GM23338 (cell line): ENCODE results near the gene SARS2. TPM values are rescaled to one million over a fixed set of nuclear protein-coding genes. Genes with fewer than 3 reads are reported as not detected.

Experiments used
- ATAC-seq: fragments of 200-7000 bp; cut with Tn5 transposase; 3 replicates; pipeline ENCODE4 v1.9.1; 2020
- DNase-seq: peaks from one replicate; pipeline ENCODE4 v3.0.0-alpha.2; 2015; ENCODE audit warnings: low spot score
- H2AFZ ChIP-seq: fragments of 200-600 bp; sonication (generic); 2 replicates; pipeline ENCODE4 v1.8.0; 2016; ENCODE audit warnings: antibody characterized with exemption, mild to moderate bottlenecking, moderate library complexity
- H3F3A ChIP-seq: fragments of 200-600 bp; sonication (generic); replicated peaks from 2 replicates; pipeline ENCODE4 v1.8.0; 2017; ENCODE audit warnings: antibody characterized with exemption, mixed run types, low read depth
- H3K27ac ChIP-seq: fragments of 200-600 bp; sonication (generic); 2 replicates; pipeline ENCODE4 v1.6.1; 2016; ENCODE audit warnings: low read depth
- H3K27me3 ChIP-seq: fragments of 200-600 bp; sonication (generic); 2 replicates; pipeline ENCODE4 v1.8.0; 2016; ENCODE audit warnings: mild to moderate bottlenecking, mixed run types, moderate library complexity; ENCODE audit not compliant: insufficient read depth
- H3K36me3 ChIP-seq: fragments of 200-600 bp; sonication (generic); 2 replicates; pipeline ENCODE4 v1.8.0; 2016; ENCODE audit warnings: mild to moderate bottlenecking; ENCODE audit not compliant: insufficient read depth
- H3K4me1 ChIP-seq: fragments of 200-600 bp; sonication (generic); 2 replicates; pipeline ENCODE4 v1.8.0; 2016; ENCODE audit warnings: mild to moderate bottlenecking, moderate library complexity; ENCODE audit not compliant: insufficient read depth
- H3K4me2 ChIP-seq: fragments of 200-600 bp; sonication (generic); 2 replicates; pipeline ENCODE4 v1.7.1; 2017; ENCODE audit warnings: mixed run types
- H3K4me3 ChIP-seq: fragments of 200-600 bp; sonication (generic); 2 replicates; pipeline ENCODE4 v1.6.1; 2016; ENCODE audit warnings: mixed run types
- H3K79me2 ChIP-seq: fragments of 200-600 bp; sonication (generic); replicated peaks from 2 replicates; pipeline ENCODE4 v1.8.0; 2017; ENCODE audit warnings: mild to moderate bottlenecking; ENCODE audit not compliant: insufficient read depth
- H3K9me2 ChIP-seq: fragments of 200-600 bp; sonication (generic); 2 replicates; pipeline ENCODE4 v1.8.0; 2017; ENCODE audit not compliant: insufficient read depth
- H4K20me1 ChIP-seq: fragments of 200-600 bp; sonication (generic); replicated peaks from 2 replicates; pipeline ENCODE4 v1.8.0; 2017; ENCODE audit warnings: mild to moderate bottlenecking; ENCODE audit not compliant: insufficient read depth
- H3K27ac Mint-ChIP-seq: 2 replicates; pipeline ENCODE4 v1.8.0; 2020; ENCODE audit warnings: inconsistent platforms, mild to moderate bottlenecking, moderate library complexity, mixed read lengths
- H3K27me3 Mint-ChIP-seq: 3 replicates; pipeline ENCODE4 v1.8.0; 2022; ENCODE audit warnings: low read depth, mild to moderate bottlenecking, moderate library complexity, mixed read lengths, inconsistent platforms; ENCODE audit not compliant: insufficient read depth, poor library complexity
- H3K36me3 Mint-ChIP-seq: 3 replicates; pipeline ENCODE4 v1.8.0; 2021; ENCODE audit warnings: low read depth, mild to moderate bottlenecking, inconsistent platforms, moderate library complexity, mixed read lengths
- H3K4me1 Mint-ChIP-seq: 3 replicates; pipeline ENCODE4 v1.8.0; 2020; ENCODE audit warnings: mild to moderate bottlenecking, inconsistent platforms, mixed read lengths
- H3K4me3 Mint-ChIP-seq: 3 replicates; pipeline ENCODE4 v1.8.0; 2021; ENCODE audit warnings: moderate library complexity, mild to moderate bottlenecking, inconsistent platforms, mixed read lengths
- H3K9me3 Mint-ChIP-seq: 3 replicates; pipeline ENCODE4 v1.8.0; 2020; ENCODE audit warnings: moderate library complexity, mild to moderate bottlenecking, inconsistent platforms, mixed read lengths
- CREB1 ChIP-seq: fragments of 250-450 bp; sonication (Bioruptor Pico); IDR thresholded peaks from 2 replicates; pipeline ENCODE4 v1.5.0; 2020; ENCODE audit warnings: low read depth, mild to moderate bottlenecking, moderate library complexity
- EZH2 ChIP-seq: fragments of 200-600 bp; sonication (generic); IDR thresholded peaks from one replicate; pipeline ENCODE4 v1.8.0; 2017; ENCODE audit warnings: antibody characterized with exemption, mild to moderate bottlenecking, low read depth; ENCODE audit not compliant: unreplicated experiment
- JUNB ChIP-seq: IDR thresholded peaks from one replicate; pipeline ENCODE4 v1.6.1; 2016; ENCODE audit warnings: antibody characterized with exemption; ENCODE audit not compliant: unreplicated experiment
- POLR2AphosphoS5 ChIP-seq: IDR thresholded peaks from 2 replicates; pipeline ENCODE4 v1.6.1; 2016; ENCODE audit warnings: antibody characterized with exemption, low read depth
- ZNF331 ChIP-seq: fragments of 250-450 bp; sonication (Bioruptor Pico); IDR thresholded peaks from 2 replicates; pipeline ENCODE4 v1.5.0; 2020; ENCODE audit warnings: low read depth, mild to moderate bottlenecking, moderate library complexity
- polyA plus RNA-seq: library from polyadenylated mRNA; unstranded; fragments of >200 nt; fragmentation: Nextera tagmentation; extraction: Ambion mirVana; gene quantifications from 2 replicates; pipeline ENCODE4 v1.2.1, GENCODE V29; 2016
- total RNA-seq: library from RNA; depleted of rRNA; stranded (reverse); fragments of >200 nt; shearing (Covaris generic); gene quantifications from 2 replicates; pipeline ENCODE4 v1.2.3, GENCODE V29; 2014
- TF ChIP-seq, protein P1 (sequence below): IDR thresholded peaks from 2 replicates; pipeline ENCODE4 v1.6.1; 2016; ENCODE audit warnings: antibody characterized with exemption
- TF ChIP-seq, protein P2 (sequence below): IDR thresholded peaks from one replicate; pipeline ENCODE4 v1.6.1; 2018; ENCODE audit warnings: antibody characterized with exemption; ENCODE audit not compliant: unreplicated experiment
- TF ChIP-seq, protein P3 (sequence below), 2 experiments: fragments of 200-600 bp in 1 of 2; sonication (generic) in 1 of 2; conservative IDR thresholded peaks; 2 replicates each; pipeline versions ENCODE4 v1.5.1 to v1.6.1; 2016 to 2017; ENCODE audit warnings: antibody characterized with exemption in 2 of 2, low read depth in 2 of 2, mild to moderate bottlenecking in 2 of 2, moderate library complexity in 1 of 2

The SARS2 gene
- total and polyA plus RNA-seq, 2 experiments from 2014 or later = 70.6 to 75.7 TPM

DNA sequence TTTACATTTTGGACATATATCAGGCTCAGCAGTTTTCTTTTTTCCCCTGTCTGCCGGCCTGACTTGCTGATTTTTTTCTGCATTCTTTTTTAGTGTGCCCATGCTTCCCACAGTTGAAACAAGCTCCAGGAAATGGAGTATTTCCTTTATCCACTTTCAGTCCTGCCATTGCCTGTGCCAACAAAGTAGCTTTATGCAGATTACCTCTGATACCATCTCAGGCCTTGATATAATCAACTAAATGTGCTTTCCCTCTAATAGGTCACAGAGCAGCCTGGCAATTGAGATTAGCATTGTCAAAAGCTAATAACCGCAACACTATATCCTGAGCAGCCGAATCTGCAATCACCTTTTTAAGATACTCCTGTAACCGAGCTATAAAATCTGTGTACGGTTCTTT is 9.4 kb upstream of the SARS2 start (continued):
- TF ChIP-seq, protein P1, sequence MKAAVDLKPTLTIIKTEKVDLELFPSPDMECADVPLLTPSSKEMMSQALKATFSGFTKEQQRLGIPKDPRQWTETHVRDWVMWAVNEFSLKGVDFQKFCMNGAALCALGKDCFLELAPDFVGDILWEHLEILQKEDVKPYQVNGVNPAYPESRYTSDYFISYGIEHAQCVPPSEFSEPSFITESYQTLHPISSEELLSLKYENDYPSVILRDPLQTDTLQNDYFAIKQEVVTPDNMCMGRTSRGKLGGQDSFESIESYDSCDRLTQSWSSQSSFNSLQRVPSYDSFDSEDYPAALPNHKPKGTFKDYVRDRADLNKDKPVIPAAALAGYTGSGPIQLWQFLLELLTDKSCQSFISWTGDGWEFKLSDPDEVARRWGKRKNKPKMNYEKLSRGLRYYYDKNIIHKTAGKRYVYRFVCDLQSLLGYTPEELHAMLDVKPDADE = no peak
- TF ChIP-seq JUNB = no peak

DNA sequence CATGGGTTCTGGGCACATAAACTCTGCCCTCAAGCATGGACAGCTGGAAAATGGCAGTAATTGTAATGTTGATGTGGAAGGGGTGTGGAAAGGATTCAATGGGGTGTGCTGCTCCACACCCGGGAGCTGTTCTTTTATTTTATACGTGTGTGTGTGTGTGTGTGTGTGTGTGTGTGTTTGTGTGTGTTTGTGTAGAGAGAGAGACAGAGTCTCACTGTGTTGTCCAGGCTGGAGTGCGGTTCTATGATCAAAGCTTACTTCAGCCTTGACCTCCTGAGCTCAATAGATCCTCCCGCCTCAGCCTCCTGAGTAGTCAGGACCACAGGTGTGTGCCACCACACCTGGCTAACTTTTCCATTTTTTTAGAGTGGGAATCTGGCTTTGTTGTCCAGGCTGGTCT is 3.0 kb upstream of the SARS2 start:
- H4K20me1 ChIP-seq = peaks cover 4% of the 10 kb centered on the region; the same call in 1 of the 2 replicates
- Mint-ChIP-seq H3K36me3 (peaks cover 60% of the 10 kb centered on the region), H3K9me3 (peaks cover 32% of the 10 kb centered on the region), H3K4me1 (peaks cover 8% of the 10 kb centered on the region; the same call in 2 of the 3 replicates), H3K27me3 (peaks cover 6% of the 10 kb centered on the region), H3K27ac (no peak overlapping the region), H3K4me3 (no peak overlapping the region)
- no peaks in the 10 kb centered on the region for H3K27me3 ChIP-seq
- H3K36me3 ChIP-seq = peaks cover 10% of the 10 kb centered on the region; the same call in 1 of the 2 replicates
- no peak overlapping the region for H2AFZ ChIP-seq
- no peaks in the 10 kb centered on the region for H3K9me2 ChIP-seq
- H3K4me2 ChIP-seq = no peak overlapping the region
- H3K79me2 ChIP-seq = peaks cover 28% of the 10 kb centered on the region
- peaks cover 8% of the 10 kb centered on the region for H3K4me1 ChIP-seq
- DNase-seq (no peak), ATAC-seq (no peak)
- no peak for TF ChIP-seq CREB1 (CRISPR knock-in tag)
- TF ChIP-seq EZH2 = no peak
- no peak for TF ChIP-seq ZNF331 (CRISPR knock-in tag)
- no peak overlapping the region for H3K4me3 ChIP-seq
- peaks cover 4% of the 10 kb centered on the region; the same call in 1 of the 2 replicates for H3F3A ChIP-seq
- no peak overlapping the region for H3K27ac ChIP-seq

DNA sequence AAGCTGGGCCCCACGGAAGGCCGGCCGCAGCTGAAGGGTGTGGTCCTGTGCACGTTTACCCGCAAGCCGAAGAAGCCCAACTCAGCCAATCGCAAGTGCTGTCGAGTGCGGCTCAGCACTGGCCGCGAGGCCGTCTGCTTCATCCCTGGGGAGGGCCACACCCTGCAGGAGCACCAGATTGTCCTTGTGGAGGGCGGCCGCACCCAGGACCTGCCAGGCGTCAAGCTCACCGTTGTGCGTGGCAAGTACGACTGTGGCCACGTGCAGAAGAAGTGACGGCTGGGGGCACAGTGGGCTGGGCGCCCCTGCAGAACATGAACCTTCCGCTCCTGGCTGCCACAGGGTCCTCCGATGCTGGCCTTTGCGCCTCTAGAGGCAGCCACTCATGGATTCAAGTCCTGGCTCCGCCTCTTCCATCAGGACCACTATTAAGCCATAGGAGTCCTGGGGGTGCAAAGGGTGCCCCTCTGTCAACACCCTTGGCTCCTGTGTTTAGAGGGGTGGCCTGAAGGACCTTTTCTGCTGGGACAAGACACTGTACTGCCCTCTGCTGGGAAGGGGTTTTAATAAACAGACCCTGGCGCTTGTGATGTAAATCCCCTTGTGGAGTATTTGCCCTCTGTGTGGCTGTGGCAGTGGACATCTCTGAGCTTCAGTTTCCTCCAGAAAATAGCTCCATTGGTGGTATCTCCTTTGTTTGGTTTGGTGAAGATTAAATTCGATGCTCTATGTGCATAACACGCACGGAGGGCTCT is 2.0 kb upstream of the SARS2 start:
- H3F3A ChIP-seq = peaks cover 4% of the 10 kb centered on the region; the same call in 1 of the 2 replicates
- H3K9me3 Mint-ChIP-seq = peaks cover 32% of the 10 kb centered on the region
- TF ChIP-seq JUNB (no peak), CREB1 (CRISPR knock-in tag) (no peak), EZH2 (no peak), POLR2AphosphoS5 (no peak), ZNF331 (CRISPR knock-in tag) (no peak)
- TF ChIP-seq, protein P2, sequence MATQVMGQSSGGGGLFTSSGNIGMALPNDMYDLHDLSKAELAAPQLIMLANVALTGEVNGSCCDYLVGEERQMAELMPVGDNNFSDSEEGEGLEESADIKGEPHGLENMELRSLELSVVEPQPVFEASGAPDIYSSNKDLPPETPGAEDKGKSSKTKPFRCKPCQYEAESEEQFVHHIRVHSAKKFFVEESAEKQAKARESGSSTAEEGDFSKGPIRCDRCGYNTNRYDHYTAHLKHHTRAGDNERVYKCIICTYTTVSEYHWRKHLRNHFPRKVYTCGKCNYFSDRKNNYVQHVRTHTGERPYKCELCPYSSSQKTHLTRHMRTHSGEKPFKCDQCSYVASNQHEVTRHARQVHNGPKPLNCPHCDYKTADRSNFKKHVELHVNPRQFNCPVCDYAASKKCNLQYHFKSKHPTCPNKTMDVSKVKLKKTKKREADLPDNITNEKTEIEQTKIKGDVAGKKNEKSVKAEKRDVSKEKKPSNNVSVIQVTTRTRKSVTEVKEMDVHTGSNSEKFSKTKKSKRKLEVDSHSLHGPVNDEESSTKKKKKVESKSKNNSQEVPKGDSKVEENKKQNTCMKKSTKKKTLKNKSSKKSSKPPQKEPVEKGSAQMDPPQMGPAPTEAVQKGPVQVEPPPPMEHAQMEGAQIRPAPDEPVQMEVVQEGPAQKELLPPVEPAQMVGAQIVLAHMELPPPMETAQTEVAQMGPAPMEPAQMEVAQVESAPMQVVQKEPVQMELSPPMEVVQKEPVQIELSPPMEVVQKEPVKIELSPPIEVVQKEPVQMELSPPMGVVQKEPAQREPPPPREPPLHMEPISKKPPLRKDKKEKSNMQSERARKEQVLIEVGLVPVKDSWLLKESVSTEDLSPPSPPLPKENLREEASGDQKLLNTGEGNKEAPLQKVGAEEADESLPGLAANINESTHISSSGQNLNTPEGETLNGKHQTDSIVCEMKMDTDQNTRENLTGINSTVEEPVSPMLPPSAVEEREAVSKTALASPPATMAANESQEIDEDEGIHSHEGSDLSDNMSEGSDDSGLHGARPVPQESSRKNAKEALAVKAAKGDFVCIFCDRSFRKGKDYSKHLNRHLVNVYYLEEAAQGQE = no peak
- TF ChIP-seq, protein P3, sequence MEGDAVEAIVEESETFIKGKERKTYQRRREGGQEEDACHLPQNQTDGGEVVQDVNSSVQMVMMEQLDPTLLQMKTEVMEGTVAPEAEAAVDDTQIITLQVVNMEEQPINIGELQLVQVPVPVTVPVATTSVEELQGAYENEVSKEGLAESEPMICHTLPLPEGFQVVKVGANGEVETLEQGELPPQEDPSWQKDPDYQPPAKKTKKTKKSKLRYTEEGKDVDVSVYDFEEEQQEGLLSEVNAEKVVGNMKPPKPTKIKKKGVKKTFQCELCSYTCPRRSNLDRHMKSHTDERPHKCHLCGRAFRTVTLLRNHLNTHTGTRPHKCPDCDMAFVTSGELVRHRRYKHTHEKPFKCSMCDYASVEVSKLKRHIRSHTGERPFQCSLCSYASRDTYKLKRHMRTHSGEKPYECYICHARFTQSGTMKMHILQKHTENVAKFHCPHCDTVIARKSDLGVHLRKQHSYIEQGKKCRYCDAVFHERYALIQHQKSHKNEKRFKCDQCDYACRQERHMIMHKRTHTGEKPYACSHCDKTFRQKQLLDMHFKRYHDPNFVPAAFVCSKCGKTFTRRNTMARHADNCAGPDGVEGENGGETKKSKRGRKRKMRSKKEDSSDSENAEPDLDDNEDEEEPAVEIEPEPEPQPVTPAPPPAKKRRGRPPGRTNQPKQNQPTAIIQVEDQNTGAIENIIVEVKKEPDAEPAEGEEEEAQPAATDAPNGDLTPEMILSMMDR (conservative IDR thresholded peaks at IDR 0.05; ENCODE audit: low read depth in 2 of 2) = peak; percentile 62 to 70
- TF ChIP-seq, protein P1 = no peak

More for the DNA sequence above, 2.0 kb upstream of the SARS2 start:
- peaks cover 10% of the 10 kb centered on the region; the same call in 1 of the 2 replicates for H3K36me3 ChIP-seq
- H3K27ac ChIP-seq = no peak overlapping the region
- H3K27ac Mint-ChIP-seq = no peak overlapping the region
- ATAC-seq (peak; percentile 3), DNase-seq (peak; percentile 80)
- H3K4me2 ChIP-seq = no peak overlapping the region
- peaks cover 8% of the 10 kb centered on the region; the same call in 2 of the 3 replicates for H3K4me1 Mint-ChIP-seq
- no peaks in the 10 kb centered on the region for H3K27me3 ChIP-seq
- peak overlapping the region; percentile 48; the same call in 2 of the 3 replicates for H3K4me3 Mint-ChIP-seq
- H4K20me1 ChIP-seq = peaks cover 6% of the 10 kb centered on the region; the same call in 1 of the 2 replicates
- H3K9me2 ChIP-seq = no peaks in the 10 kb centered on the region
- peaks cover 70% of the 10 kb centered on the region for H3K36me3 Mint-ChIP-seq
- no peak overlapping the region for H2AFZ ChIP-seq
- H3K4me3 ChIP-seq = no peak overlapping the region
- peaks cover 37% of the 10 kb centered on the region for H3K79me2 ChIP-seq
- H3K27me3 Mint-ChIP-seq = peaks cover 6% of the 10 kb centered on the region
- peaks cover 8% of the 10 kb centered on the region for H3K4me1 ChIP-seq
